Measurements from ENCODE around the gene FBXO17.

DNA sequence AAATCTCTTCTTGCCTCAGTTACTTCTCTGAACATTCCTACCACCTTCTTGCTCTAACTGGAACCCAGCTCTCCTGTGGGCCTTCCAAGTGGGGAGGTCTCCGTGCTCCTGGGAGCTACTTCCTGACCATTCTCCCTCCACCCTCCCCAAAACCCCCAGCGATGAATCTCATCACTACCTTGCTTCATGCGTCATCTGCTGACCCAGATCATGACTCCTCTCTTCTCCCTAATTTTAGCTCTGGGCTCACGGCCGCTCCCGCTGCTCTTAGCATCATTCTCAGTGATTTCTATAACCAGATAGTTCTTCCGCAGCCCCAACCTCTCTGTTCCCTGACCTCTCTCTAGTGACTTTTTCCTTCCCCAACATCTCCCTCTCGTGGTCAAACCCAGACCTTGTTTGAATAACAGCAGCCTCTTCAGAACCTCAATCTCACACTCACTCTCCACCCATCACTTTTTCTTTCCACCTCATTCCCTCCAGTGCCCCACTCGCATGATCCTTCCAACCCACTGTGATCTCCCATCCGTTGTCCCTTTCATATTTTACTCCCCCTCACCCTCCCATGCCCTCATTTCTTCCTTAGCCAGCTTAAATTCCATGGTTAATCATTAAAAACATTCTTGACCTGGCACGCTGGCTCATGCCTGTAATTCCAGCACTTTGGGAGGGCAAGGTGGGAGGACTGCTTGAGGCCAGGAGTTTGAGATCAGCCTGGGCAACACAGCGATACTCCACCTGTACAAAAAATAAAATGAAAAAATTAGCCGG is 23.0 kb downstream of the FBXO17 start:
- TF ChIP-seq, protein P1, sequence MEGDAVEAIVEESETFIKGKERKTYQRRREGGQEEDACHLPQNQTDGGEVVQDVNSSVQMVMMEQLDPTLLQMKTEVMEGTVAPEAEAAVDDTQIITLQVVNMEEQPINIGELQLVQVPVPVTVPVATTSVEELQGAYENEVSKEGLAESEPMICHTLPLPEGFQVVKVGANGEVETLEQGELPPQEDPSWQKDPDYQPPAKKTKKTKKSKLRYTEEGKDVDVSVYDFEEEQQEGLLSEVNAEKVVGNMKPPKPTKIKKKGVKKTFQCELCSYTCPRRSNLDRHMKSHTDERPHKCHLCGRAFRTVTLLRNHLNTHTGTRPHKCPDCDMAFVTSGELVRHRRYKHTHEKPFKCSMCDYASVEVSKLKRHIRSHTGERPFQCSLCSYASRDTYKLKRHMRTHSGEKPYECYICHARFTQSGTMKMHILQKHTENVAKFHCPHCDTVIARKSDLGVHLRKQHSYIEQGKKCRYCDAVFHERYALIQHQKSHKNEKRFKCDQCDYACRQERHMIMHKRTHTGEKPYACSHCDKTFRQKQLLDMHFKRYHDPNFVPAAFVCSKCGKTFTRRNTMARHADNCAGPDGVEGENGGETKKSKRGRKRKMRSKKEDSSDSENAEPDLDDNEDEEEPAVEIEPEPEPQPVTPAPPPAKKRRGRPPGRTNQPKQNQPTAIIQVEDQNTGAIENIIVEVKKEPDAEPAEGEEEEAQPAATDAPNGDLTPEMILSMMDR (IDR thresholded peaks at IDR 0.05; ENCODE audit: poor library complexity, severe bottlenecking) = peak; percentile 44
- TF ChIP-seq EP300 (conservative IDR thresholded peaks at IDR 0.05; ENCODE audit: poor library complexity, severe bottlenecking) (no peak), POLR2AphosphoS5 (IDR thresholded peaks at IDR 0.05) (no peak), EZH2 (IDR thresholded peaks at IDR 0.05; ENCODE audit: borderline replicate concordance, insufficient read depth, low read length, poor library complexity, severe bottlenecking) (no peak), MXI1 (conservative IDR thresholded peaks at IDR 0.05; ENCODE audit: poor library complexity, severe bottlenecking) (no peak)
- TF ChIP-seq, protein P2, sequence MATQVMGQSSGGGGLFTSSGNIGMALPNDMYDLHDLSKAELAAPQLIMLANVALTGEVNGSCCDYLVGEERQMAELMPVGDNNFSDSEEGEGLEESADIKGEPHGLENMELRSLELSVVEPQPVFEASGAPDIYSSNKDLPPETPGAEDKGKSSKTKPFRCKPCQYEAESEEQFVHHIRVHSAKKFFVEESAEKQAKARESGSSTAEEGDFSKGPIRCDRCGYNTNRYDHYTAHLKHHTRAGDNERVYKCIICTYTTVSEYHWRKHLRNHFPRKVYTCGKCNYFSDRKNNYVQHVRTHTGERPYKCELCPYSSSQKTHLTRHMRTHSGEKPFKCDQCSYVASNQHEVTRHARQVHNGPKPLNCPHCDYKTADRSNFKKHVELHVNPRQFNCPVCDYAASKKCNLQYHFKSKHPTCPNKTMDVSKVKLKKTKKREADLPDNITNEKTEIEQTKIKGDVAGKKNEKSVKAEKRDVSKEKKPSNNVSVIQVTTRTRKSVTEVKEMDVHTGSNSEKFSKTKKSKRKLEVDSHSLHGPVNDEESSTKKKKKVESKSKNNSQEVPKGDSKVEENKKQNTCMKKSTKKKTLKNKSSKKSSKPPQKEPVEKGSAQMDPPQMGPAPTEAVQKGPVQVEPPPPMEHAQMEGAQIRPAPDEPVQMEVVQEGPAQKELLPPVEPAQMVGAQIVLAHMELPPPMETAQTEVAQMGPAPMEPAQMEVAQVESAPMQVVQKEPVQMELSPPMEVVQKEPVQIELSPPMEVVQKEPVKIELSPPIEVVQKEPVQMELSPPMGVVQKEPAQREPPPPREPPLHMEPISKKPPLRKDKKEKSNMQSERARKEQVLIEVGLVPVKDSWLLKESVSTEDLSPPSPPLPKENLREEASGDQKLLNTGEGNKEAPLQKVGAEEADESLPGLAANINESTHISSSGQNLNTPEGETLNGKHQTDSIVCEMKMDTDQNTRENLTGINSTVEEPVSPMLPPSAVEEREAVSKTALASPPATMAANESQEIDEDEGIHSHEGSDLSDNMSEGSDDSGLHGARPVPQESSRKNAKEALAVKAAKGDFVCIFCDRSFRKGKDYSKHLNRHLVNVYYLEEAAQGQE (IDR thresholded peaks at IDR 0.05; ENCODE audit: borderline replicate concordance) = no peak

Measured in neural cell (in vitro differentiated cells).